ENCODE measurements around the gene HOXD11.

HOXD11 gene

DNA sequence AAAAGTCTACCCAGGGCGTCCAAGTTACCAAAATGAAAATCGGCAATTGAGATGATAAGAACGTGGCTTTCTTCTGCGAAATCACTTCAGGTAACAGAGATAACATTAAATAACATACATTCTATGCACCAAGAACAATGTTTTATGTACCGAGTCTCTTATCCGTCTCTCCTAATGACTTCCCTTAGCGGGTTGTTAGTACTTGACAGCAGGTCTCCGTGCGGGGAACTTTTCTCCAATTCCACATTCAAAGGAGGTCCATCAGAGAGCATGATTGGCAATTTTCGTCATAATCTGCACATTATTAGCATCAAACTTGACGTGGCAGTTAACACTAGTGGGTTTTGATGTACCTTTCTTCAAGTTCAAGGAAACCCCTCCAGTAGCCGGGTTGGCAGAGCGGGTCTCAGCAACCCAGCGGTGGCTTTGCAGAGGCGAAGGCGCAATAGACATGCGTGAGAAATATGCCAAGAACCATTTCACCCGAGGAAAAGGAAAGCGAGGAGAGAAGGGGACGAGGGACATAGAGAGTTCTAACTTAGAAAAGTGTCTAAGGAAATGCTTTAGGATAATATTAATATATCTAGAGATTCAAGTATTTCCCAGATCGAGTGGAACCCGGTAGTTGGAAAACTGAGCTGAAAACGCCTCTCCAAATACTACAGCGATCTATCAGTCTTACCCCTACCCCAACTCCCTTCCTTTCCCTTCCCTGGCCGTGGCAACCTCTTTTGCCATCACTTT lies 28.4 kb upstream of the HOXD11 start:
- Histone ChIP-seq H3K9ac (no peak overlapping the region), H4K20me1 (ENCODE audit: insufficient read depth) (no peaks in the 10 kb centered on the region), H3K27me3 (ENCODE audit: insufficient read depth, low read depth) (no peaks in the 10 kb centered on the region), H3K79me2 (ENCODE audit: insufficient read depth, low read depth) (no peaks in the 10 kb centered on the region), H2AFZ (ENCODE audit: low read depth) (no peak overlapping the region), H3K4me2 (no peak overlapping the region), H3K4me1 (ENCODE audit: low read depth, poor library complexity, severe bottlenecking) (no peaks in the 10 kb centered on the region), H3K27ac (no peak overlapping the region), H3K4me3 (IDR thresholded peaks at IDR 0.05; ENCODE audit: insufficient read depth, low read depth, low read length) (no peak overlapping the region), H3K36me3 (ENCODE audit: insufficient read depth) (no peaks in the 10 kb centered on the region)
- TF ChIP-seq CTCF (conservative IDR thresholded peaks at IDR 0.05; ENCODE audit: low read depth, low read length): no peak

DNA sequence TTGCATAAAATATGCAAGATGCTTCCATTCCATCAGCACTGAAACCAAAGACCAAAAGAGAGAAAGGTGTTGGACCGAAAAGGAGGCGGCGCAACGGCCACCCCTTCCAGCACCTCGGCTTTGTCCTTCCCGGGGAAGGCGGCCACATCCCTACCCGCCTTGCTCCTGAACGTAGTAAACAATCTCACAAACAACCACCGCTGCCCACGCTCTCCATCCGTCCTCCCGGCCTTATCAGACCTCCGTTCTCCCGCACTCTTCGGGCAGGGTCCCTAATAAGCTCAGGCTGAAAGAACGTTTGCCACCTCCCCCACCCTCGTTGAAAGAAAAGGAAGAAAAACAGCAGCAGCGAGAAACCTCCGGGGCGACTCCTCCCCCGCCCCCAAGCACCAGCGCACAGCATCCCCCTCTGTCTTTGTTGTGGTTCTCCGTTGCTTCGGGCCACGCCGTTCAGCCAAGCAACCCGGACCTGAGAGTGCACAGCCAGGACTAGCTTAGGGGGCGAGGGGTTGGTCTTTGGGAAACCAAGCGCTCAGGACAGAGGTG lies 27.7 kb upstream of the HOXD11 start:
- Histone ChIP-seq H2AFZ (ENCODE audit: low read depth) (no peak overlapping the region), H3K4me1 (ENCODE audit: low read depth, poor library complexity, severe bottlenecking) (no peaks in the 10 kb centered on the region), H3K27me3 (ENCODE audit: insufficient read depth, low read depth) (no peaks in the 10 kb centered on the region), H3K27ac (no peak overlapping the region), H3K4me3 (IDR thresholded peaks at IDR 0.05; ENCODE audit: insufficient read depth, low read depth, low read length) (no peak overlapping the region), H3K9ac (no peak overlapping the region), H3K79me2 (ENCODE audit: insufficient read depth, low read depth) (no peaks in the 10 kb centered on the region), H4K20me1 (ENCODE audit: insufficient read depth) (no peaks in the 10 kb centered on the region), H3K4me2 (no peak overlapping the region), H3K36me3 (ENCODE audit: insufficient read depth) (no peaks in the 10 kb centered on the region)
- TF ChIP-seq CTCF (conservative IDR thresholded peaks at IDR 0.05; ENCODE audit: low read depth, low read length): no peak

DNA sequence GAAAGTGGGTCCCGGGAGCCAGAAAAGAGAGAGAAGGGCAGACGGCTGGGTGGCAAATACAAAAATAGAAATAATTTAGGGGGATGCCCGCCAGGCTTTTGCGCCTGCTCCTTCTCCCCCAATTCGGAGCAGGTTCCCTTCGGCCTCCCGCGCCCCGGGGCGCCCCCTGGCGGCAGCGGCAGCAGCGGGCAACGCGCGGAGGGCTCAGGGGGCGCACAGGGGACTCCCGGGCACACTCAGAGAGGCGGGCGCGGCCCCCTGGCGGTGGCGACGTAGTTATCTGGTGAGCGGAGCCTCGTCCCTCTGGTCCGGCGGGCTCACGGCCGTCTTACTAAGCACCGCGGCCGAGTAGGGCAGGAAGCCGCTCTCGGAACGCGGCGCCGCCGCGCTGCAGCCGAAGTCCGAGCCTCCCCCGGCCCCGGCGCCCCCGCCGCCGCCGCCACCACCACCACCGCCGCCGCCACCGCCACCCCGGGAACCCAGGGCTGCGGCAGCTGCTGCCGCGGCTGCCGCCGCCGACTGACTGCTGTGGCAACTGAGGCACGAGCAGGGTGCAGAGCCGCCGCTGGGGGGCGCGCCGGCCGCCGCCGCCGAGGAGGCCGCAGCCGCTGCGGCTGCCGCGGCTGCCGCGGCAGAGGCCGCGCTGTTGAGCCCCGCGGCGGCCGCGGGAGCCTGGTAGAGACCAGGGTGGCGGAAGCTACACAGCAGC lies 27.1 kb upstream of the HOXD11 start:
- Histone ChIP-seq H4K20me1 (ENCODE audit: insufficient read depth) (no peaks in the 10 kb centered on the region), H3K4me3 (IDR thresholded peaks at IDR 0.05; ENCODE audit: insufficient read depth, low read depth, low read length) (no peak overlapping the region), H3K36me3 (ENCODE audit: insufficient read depth) (no peaks in the 10 kb centered on the region), H2AFZ (ENCODE audit: low read depth) (no peak overlapping the region), H3K9ac (no peak overlapping the region), H3K27ac (no peak overlapping the region), H3K4me1 (ENCODE audit: low read depth, poor library complexity, severe bottlenecking) (no peaks in the 10 kb centered on the region), H3K27me3 (ENCODE audit: insufficient read depth, low read depth) (no peaks in the 10 kb centered on the region), H3K4me2 (no peak overlapping the region), H3K79me2 (ENCODE audit: insufficient read depth, low read depth) (no peaks in the 10 kb centered on the region)
- no peak; the same call in 1 of the 2 replicates for TF ChIP-seq CTCF (conservative IDR thresholded peaks at IDR 0.05; ENCODE audit: low read depth, low read length)

GRCh38 chr2:176080540-176081375 lies 26.3 kb upstream of the HOXD11 start:
- H2AFZ ChIP-seq (ENCODE audit: low read depth): no peak overlapping the region
- no peaks in the 10 kb centered on the region for H3K4me1 ChIP-seq (ENCODE audit: low read depth, poor library complexity, severe bottlenecking)
- no peaks in the 10 kb centered on the region for H3K27me3 ChIP-seq (ENCODE audit: insufficient read depth, low read depth)
- no peak overlapping the region for H3K27ac ChIP-seq
- H3K4me2 ChIP-seq: no peak overlapping the region
- H3K79me2 ChIP-seq (ENCODE audit: insufficient read depth, low read depth): no peaks in the 10 kb centered on the region
- no peaks in the 10 kb centered on the region for H3K36me3 ChIP-seq (ENCODE audit: insufficient read depth)
- no peaks in the 10 kb centered on the region for H4K20me1 ChIP-seq (ENCODE audit: insufficient read depth)
- H3K4me3 ChIP-seq (IDR thresholded peaks at IDR 0.05; ENCODE audit: insufficient read depth, low read depth, low read length): no peak overlapping the region
- no peak overlapping the region for H3K9ac ChIP-seq
- no peak for TF ChIP-seq CTCF (conservative IDR thresholded peaks at IDR 0.05; ENCODE audit: low read depth, low read length)
